Hepatocyte (in vitro differentiated cells): ENCODE measurements around the gene OR2AK2. TPM values are rescaled to one million over a fixed set of nuclear protein-coding genes. Genes with fewer than 3 reads are reported as not detected.

Source experiments
- DNase-seq: peaks from one replicate; pipeline ENCODE4 v3.0.0-alpha.2; 2016; ENCODE audit warnings: low spot score
- H2AFZ ChIP-seq: fragments of 200-600 bp; sonication (generic); 2 replicates; pipeline ENCODE4 v1.6.0; 2016; ENCODE audit warnings: antibody characterized with exemption, mild to moderate bottlenecking
- H3K27ac ChIP-seq: fragments of 200-600 bp; sonication (generic); 2 replicates; pipeline ENCODE4 v1.5.1; 2016; ENCODE audit warnings: mild to moderate bottlenecking
- H3K27me3 ChIP-seq: fragments of 200-600 bp; sonication (generic); 2 replicates; pipeline ENCODE4 v1.6.1; 2016
- H3K36me3 ChIP-seq: fragments of 200-600 bp; sonication (generic); replicated peaks from 2 replicates; pipeline ENCODE4 v1.5.1; 2016; ENCODE audit warnings: low read depth; ENCODE audit not compliant: insufficient read depth
- H3K4me1 ChIP-seq: fragments of 200-600 bp; sonication (generic); 2 replicates; pipeline ENCODE4 v1.5.1; 2016; ENCODE audit warnings: mild to moderate bottlenecking, moderate library complexity; ENCODE audit not compliant: insufficient read depth
- H3K4me2 ChIP-seq: fragments of 200-600 bp; sonication (generic); 2 replicates; pipeline ENCODE4 v1.6.0; 2016
- H3K4me3 ChIP-seq: fragments of 200-600 bp; sonication (generic); 2 replicates; pipeline ENCODE4 v1.5.1; 2016; ENCODE audit warnings: mild to moderate bottlenecking
- H3K79me2 ChIP-seq: fragments of 200-600 bp; sonication (generic); 2 replicates; pipeline ENCODE4 v1.6.0; 2017; ENCODE audit warnings: mild to moderate bottlenecking
- H3K9me2 ChIP-seq: fragments of 200-600 bp; sonication (generic); replicated peaks from 2 replicates; pipeline ENCODE4 v1.6.0; 2017; ENCODE audit warnings: mild to moderate bottlenecking; ENCODE audit not compliant: insufficient read depth
- H3K9me3 ChIP-seq: fragments of 200-600 bp; sonication (generic); 2 replicates; pipeline ENCODE4 v1.5.1; 2016; ENCODE audit warnings: low read depth, mild to moderate bottlenecking
- H4K20me1 ChIP-seq: fragments of 200-600 bp; sonication (generic); 2 replicates; pipeline ENCODE4 v1.6.0; 2016; ENCODE audit warnings: mild to moderate bottlenecking; ENCODE audit not compliant: insufficient read depth, poor library complexity, severe bottlenecking
- CTCF ChIP-seq: fragments of 200-600 bp; sonication (generic); IDR thresholded peaks from 2 replicates; pipeline ENCODE4 v1.5.1; 2016; ENCODE audit warnings: antibody characterized with exemption, mild to moderate bottlenecking; ENCODE audit not compliant: poor library complexity
- EZH2 ChIP-seq: fragments of 200-600 bp; sonication (generic); IDR thresholded peaks from 2 replicates; pipeline ENCODE4 v1.6.1; 2016; ENCODE audit warnings: antibody characterized with exemption, mild to moderate bottlenecking, borderline replicate concordance
- EZH2phosphoT487 ChIP-seq: fragments of 200-600 bp; sonication (generic); IDR thresholded peaks from one replicate; pipeline ENCODE4 v1.6.1; 2018; ENCODE audit warnings: antibody characterized with exemption, mild to moderate bottlenecking, low read depth, moderate library complexity; ENCODE audit not compliant: unreplicated experiment, severe bottlenecking
- WGBS: methylation state at CpG from one replicate; pipeline ENCODE4 v1.1.6; 2016; ENCODE audit warnings: low lambda C conversion rate; ENCODE audit errors: missing lambda C conversion rate; 5-methylcytosine and 5-hydroxymethylcytosine counted together
- polyA plus RNA-seq: library from polyadenylated mRNA; unstranded; fragments of >200 nt; fragmentation: Nextera tagmentation; extraction: Ambion mirVana; gene quantifications from 2 replicates; pipeline ENCODE4 v1.2.1, GENCODE V29; 2016
- total RNA-seq: library from RNA; depleted of rRNA; stranded (reverse); fragments of >200 nt; gene quantifications from 2 replicates; pipeline ENCODE4 v1.2.3, GENCODE V29; 2014

The OR2AK2 gene
- total and polyA plus RNA-seq, 2 experiments from 2014 or later, result not detected

- no peak for DNase-seq
- no peaks in the 10 kb centered on the region for H3K79me2 ChIP-seq
- no peak overlapping the region for H3K27ac ChIP-seq
- no peaks in the 10 kb centered on the region for H3K9me3 ChIP-seq
- no peaks in the 10 kb centered on the region for H3K36me3 ChIP-seq
- no peaks in the 10 kb centered on the region for H4K20me1 ChIP-seq
- H3K9me2 ChIP-seq, result no peaks in the 10 kb centered on the region
- no peak overlapping the region for H2AFZ ChIP-seq
- no peaks in the 10 kb centered on the region for H3K27me3 ChIP-seq
- 60% methylated on average over 4 of the region's 4 CpGs for WGBS
- H3K4me3 ChIP-seq, result no peak overlapping the region
- no peak overlapping the region for H3K4me2 ChIP-seq
- TF ChIP-seq EZH2 (no peak), CTCF (no peak), EZH2phosphoT487 (no peak)
- no peaks in the 10 kb centered on the region for H3K4me1 ChIP-seq
Measured at GRCh38 chr1:247962911-247963588, 2.0 kb upstream of the OR2AK2 start.

- DNase-seq, result no peak
- H3K9me3 ChIP-seq, result no peaks in the 10 kb centered on the region
- H3K4me2 ChIP-seq, result no peak overlapping the region
- H3K4me1 ChIP-seq, result no peaks in the 10 kb centered on the region
- no peak overlapping the region for H2AFZ ChIP-seq
- WGBS, result 74% methylated on average over 5 of the region's 5 CpGs
- no peaks in the 10 kb centered on the region for H3K79me2 ChIP-seq
- H3K9me2 ChIP-seq, result no peaks in the 10 kb centered on the region
- H3K27ac ChIP-seq, result no peak overlapping the region
- no peaks in the 10 kb centered on the region for H3K27me3 ChIP-seq
- H3K4me3 ChIP-seq, result no peak overlapping the region
- H3K36me3 ChIP-seq, result no peaks in the 10 kb centered on the region
- TF ChIP-seq CTCF (no peak), EZH2phosphoT487 (no peak), EZH2 (no peak)
- H4K20me1 ChIP-seq, result no peaks in the 10 kb centered on the region
Measured at GRCh38 chr1:247966532-247967204, 1.6 kb downstream of the OR2AK2 start.

- H4K20me1 ChIP-seq, result no peaks in the 10 kb centered on the region
- H2AFZ ChIP-seq, result no peak overlapping the region
- TF ChIP-seq EZH2, result no peak
- TF ChIP-seq CTCF, result no peak
- no peak for TF ChIP-seq EZH2phosphoT487
- H3K4me1 ChIP-seq, result no peaks in the 10 kb centered on the region
- no peaks in the 10 kb centered on the region for H3K79me2 ChIP-seq
- H3K4me3 ChIP-seq, result no peak overlapping the region
- H3K4me2 ChIP-seq, result no peak overlapping the region
- 55% methylated on average over 2 of the region's 2 CpGs for WGBS
- H3K36me3 ChIP-seq, result no peaks in the 10 kb centered on the region
- no peaks in the 10 kb centered on the region for H3K9me3 ChIP-seq
- H3K27ac ChIP-seq, result no peak overlapping the region
- no peak for DNase-seq
- no peaks in the 10 kb centered on the region for H3K9me2 ChIP-seq
- H3K27me3 ChIP-seq, result no peaks in the 10 kb centered on the region
Measured at GRCh38 chr1:247992986-247993385, 28.0 kb downstream of the OR2AK2 start.
